SK-N-SH treated with all-trans-retinoic acid at 6 μM for 48 hours (cell line): ENCODE measurements around the gene TDRD9.
A peak's percentile ranks its signal among the peaks of the same experiment; 100 is the strongest.

Source experiments
- ATAC-seq: fragments of 200-7000 bp; cut with Tn5 transposase; 3 replicates; pipeline ENCODE4 v1.9.1; 2020; ENCODE audit warnings: mild to moderate bottlenecking, moderate library complexity
- ARNTL ChIP-seq: fragments of 450-650 bp; formaldehyde crosslinking; IDR thresholded peaks from 2 replicates; pipeline ENCODE4 v1.5.0; 2020; ENCODE audit warnings: low read depth, mild to moderate bottlenecking, moderate library complexity, borderline replicate concordance
- BACH2 ChIP-seq: fragments of 250-450 bp; sonication (Bioruptor Pico); IDR thresholded peaks from 2 replicates; pipeline ENCODE4 v1.9.0; 2021; ENCODE audit warnings: mild to moderate bottlenecking, borderline replicate concordance
- CSDC2 ChIP-seq: fragments of 250-450 bp; sonication (Bioruptor Pico); IDR thresholded peaks from 2 replicates; pipeline ENCODE4 v1.5.0; 2020; ENCODE audit warnings: mild to moderate bottlenecking, moderate library complexity
- ESRRG ChIP-seq: fragments of 250-450 bp; sonication (Bioruptor Pico); IDR thresholded peaks from 2 replicates; pipeline ENCODE4 v1.6.1; 2021; ENCODE audit warnings: mild to moderate bottlenecking
- GLIS3 ChIP-seq: fragments of 250-450 bp; sonication (Bioruptor Pico); IDR thresholded peaks from 2 replicates; pipeline ENCODE4 v1.5.0; 2020; ENCODE audit warnings: mild to moderate bottlenecking, moderate library complexity
- ISL1 ChIP-seq: fragments of 250-450 bp; sonication (Bioruptor Pico); IDR thresholded peaks from 2 replicates; pipeline ENCODE4 v2.1.2; 2022; ENCODE audit warnings: mild to moderate bottlenecking, moderate library complexity
- PPARA ChIP-seq: fragments of 250-450 bp; sonication (Bioruptor Pico); IDR thresholded peaks from 2 replicates; pipeline ENCODE4 v1.5.0; 2020; ENCODE audit warnings: mild to moderate bottlenecking, borderline replicate concordance
- RARB ChIP-seq: fragments of 250-450 bp; sonication (Bioruptor Pico); IDR thresholded peaks from 2 replicates; pipeline ENCODE4 v1.8.0; 2021; ENCODE audit warnings: mild to moderate bottlenecking, moderate library complexity
- SNAI2 ChIP-seq: fragments of 250-450 bp; sonication (Bioruptor Pico); IDR thresholded peaks from 2 replicates; pipeline ENCODE4 v1.5.0; 2020; ENCODE audit warnings: mild to moderate bottlenecking, moderate library complexity
- TCF4 ChIP-seq: fragments of 250-450 bp; sonication (Bioruptor Pico); IDR thresholded peaks from 2 replicates; pipeline ENCODE4 v1.8.0; 2021; ENCODE audit warnings: mild to moderate bottlenecking, moderate library complexity, borderline replicate concordance
- TOX ChIP-seq: fragments of 250-450 bp; sonication (Bioruptor Pico); IDR thresholded peaks from 2 replicates; pipeline ENCODE4 v1.8.0; 2021; ENCODE audit warnings: mild to moderate bottlenecking, moderate library complexity, borderline replicate concordance
- ZC3H10 ChIP-seq: fragments of 250-450 bp; sonication (Bioruptor Pico); IDR thresholded peaks from 2 replicates; pipeline ENCODE4 v1.5.1; 2021; ENCODE audit warnings: mild to moderate bottlenecking, moderate library complexity
- ZFP3 ChIP-seq: fragments of 250-450 bp; sonication (Bioruptor Pico); IDR thresholded peaks from 2 replicates; pipeline ENCODE4 v1.5.0; 2020; ENCODE audit warnings: mild to moderate bottlenecking, moderate library complexity
- ZNF565 ChIP-seq: fragments of 450-650 bp; formaldehyde crosslinking; conservative IDR thresholded peaks from 2 replicates; pipeline ENCODE4 v1.5.0; 2020; ENCODE audit warnings: low read depth, mild to moderate bottlenecking, moderate library complexity
- ZNF70 ChIP-seq: fragments of 450-650 bp; formaldehyde crosslinking; IDR thresholded peaks from 2 replicates; pipeline ENCODE4 v1.5.0; 2020; ENCODE audit warnings: mild to moderate bottlenecking, moderate library complexity
- ZNF8 ChIP-seq: fragments of 450-650 bp; formaldehyde crosslinking; IDR thresholded peaks from 2 replicates; pipeline ENCODE4 v1.5.0; 2020; ENCODE audit warnings: mild to moderate bottlenecking, moderate library complexity
- TF ChIP-seq, protein P1 (sequence below): fragments of 250-450 bp; sonication (Bioruptor Pico); IDR thresholded peaks from 2 replicates; pipeline ENCODE4 v1.8.0; 2020; ENCODE audit warnings: mild to moderate bottlenecking, moderate library complexity, borderline replicate concordance
- TF ChIP-seq, protein P2 (sequence below): fragments of 250-450 bp; sonication (Bioruptor Pico); IDR thresholded peaks from 2 replicates; pipeline ENCODE4 v1.5.1; 2021; ENCODE audit warnings: mild to moderate bottlenecking, moderate library complexity
- TF ChIP-seq, protein P3 (sequence below): fragments of 250-450 bp; sonication (Bioruptor Pico); IDR thresholded peaks from 2 replicates; pipeline ENCODE4 v1.5.1; 2020; ENCODE audit warnings: low read depth, mild to moderate bottlenecking, moderate library complexity
- TF ChIP-seq, protein P4 (sequence below): fragments of 250-450 bp; sonication (Bioruptor Pico); IDR thresholded peaks from 2 replicates; pipeline ENCODE4 v1.5.0; 2020; ENCODE audit warnings: mild to moderate bottlenecking, moderate library complexity

The TDRD9 gene

DNA sequence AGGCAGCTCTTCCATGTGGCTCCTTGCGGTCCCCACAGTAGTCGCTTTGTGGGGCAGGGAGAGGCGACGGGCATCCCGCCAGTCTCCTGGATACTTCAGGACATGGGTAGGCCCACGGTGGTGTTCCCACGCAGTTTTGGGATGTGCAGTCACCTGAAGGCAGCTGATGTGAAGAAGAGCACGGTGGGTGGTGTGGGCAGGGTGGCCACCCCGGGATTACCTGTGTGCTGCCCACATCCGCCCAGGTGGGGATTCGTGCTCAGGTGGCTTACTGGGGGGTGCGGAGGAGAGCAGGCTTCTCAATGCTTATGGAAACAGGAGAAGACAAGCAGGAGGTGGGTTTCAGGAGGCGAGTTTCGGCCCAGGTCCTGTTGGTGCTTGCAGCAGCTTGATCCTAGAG lies 28.4 kb upstream of the TDRD9 start:
- TF ChIP-seq ZC3H10 (CRISPR knock-in tag) (no peak), ZNF70 (CRISPR knock-in tag) (no peak), ARNTL (CRISPR knock-in tag) (no peak), GLIS3 (CRISPR knock-in tag) (no peak), ZNF565 (CRISPR knock-in tag) (no peak), CSDC2 (CRISPR knock-in tag) (no peak), SNAI2 (CRISPR knock-in tag) (no peak), ZFP3 (CRISPR knock-in tag) (no peak), RARB (no peak), ISL1 (CRISPR knock-in tag) (no peak), PPARA (CRISPR knock-in tag) (no peak), TOX (CRISPR knock-in tag) (no peak), ZNF8 (CRISPR knock-in tag) (no peak), BACH2 (CRISPR knock-in tag) (no peak)
- TF ChIP-seq, protein P1, sequence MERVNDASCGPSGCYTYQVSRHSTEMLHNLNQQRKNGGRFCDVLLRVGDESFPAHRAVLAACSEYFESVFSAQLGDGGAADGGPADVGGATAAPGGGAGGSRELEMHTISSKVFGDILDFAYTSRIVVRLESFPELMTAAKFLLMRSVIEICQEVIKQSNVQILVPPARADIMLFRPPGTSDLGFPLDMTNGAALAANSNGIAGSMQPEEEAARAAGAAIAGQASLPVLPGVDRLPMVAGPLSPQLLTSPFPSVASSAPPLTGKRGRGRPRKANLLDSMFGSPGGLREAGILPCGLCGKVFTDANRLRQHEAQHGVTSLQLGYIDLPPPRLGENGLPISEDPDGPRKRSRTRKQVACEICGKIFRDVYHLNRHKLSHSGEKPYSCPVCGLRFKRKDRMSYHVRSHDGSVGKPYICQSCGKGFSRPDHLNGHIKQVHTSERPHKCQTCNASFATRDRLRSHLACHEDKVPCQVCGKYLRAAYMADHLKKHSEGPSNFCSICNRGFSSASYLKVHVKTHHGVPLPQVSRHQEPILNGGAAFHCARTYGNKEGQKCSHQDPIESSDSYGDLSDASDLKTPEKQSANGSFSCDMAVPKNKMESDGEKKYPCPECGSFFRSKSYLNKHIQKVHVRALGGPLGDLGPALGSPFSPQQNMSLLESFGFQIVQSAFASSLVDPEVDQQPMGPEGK (CRISPR knock-in tag): no peak
- TF ChIP-seq, protein P2, sequence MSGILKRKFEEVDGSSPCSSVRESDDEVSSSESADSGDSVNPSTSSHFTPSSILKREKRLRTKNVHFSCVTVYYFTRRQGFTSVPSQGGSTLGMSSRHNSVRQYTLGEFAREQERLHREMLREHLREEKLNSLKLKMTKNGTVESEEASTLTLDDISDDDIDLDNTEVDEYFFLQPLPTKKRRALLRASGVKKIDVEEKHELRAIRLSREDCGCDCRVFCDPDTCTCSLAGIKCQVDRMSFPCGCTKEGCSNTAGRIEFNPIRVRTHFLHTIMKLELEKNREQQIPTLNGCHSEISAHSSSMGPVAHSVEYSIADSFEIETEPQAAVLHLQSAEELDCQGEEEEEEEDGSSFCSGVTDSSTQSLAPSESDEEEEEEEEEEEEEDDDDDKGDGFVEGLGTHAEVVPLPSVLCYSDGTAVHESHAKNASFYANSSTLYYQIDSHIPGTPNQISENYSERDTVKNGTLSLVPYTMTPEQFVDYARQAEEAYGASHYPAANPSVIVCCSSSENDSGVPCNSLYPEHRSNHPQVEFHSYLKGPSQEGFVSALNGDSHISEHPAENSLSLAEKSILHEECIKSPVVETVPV (CRISPR knock-in tag): no peak
- TF ChIP-seq, protein P3, sequence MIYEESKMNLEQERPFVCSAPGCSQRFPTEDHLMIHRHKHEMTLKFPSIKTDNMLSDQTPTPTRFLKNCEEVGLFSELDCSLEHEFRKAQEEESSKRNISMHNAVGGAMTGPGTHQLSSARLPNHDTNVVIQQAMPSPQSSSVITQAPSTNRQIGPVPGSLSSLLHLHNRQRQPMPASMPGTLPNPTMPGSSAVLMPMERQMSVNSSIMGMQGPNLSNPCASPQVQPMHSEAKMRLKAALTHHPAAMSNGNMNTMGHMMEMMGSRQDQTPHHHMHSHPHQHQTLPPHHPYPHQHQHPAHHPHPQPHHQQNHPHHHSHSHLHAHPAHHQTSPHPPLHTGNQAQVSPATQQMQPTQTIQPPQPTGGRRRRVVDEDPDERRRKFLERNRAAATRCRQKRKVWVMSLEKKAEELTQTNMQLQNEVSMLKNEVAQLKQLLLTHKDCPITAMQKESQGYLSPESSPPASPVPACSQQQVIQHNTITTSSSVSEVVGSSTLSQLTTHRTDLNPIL (CRISPR knock-in tag): no peak

DNA sequence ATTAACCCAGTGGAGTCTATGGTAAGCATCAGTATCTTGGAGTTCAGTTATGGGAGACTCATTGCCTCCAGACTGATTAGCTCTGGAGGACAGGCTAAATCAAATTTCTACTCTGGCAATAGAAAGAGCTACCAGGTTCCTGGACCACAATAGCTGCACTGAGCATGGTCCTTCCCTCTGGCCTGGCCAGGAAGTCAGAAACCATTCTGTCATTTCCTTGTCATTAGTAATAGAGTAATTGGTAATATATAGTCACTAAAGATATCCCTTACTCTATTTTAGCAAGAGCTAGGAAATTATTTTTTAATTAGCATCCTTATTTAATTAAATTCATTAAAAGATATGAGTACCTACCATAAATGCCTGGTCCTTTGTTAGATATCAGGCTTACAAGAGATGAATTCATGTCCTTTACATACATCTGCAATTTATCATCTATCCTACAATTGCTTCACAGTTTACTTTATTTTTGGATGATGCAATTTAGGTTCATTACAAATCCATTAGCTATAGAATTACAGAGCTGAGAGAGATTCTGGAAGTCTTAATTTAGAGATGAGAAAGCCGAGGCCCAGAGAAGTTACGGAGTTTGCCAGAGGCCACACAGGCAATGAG lies 23.7 kb upstream of the TDRD9 start:
- ATAC-seq: peak; percentile 66; the same call in 2 of the 3 replicates
- TF ChIP-seq ZFP3 (CRISPR knock-in tag): 0 out of 2 replicates have a peak, but pooled peaks have one; percentile 58
- peak; percentile 97 for TF ChIP-seq TCF4 (CRISPR knock-in tag)
- TF ChIP-seq CSDC2 (CRISPR knock-in tag): no peak
- 0 out of 2 replicates have a peak, but pooled peaks have one; percentile 19 for TF ChIP-seq PPARA (CRISPR knock-in tag)
- TF ChIP-seq, protein P4, sequence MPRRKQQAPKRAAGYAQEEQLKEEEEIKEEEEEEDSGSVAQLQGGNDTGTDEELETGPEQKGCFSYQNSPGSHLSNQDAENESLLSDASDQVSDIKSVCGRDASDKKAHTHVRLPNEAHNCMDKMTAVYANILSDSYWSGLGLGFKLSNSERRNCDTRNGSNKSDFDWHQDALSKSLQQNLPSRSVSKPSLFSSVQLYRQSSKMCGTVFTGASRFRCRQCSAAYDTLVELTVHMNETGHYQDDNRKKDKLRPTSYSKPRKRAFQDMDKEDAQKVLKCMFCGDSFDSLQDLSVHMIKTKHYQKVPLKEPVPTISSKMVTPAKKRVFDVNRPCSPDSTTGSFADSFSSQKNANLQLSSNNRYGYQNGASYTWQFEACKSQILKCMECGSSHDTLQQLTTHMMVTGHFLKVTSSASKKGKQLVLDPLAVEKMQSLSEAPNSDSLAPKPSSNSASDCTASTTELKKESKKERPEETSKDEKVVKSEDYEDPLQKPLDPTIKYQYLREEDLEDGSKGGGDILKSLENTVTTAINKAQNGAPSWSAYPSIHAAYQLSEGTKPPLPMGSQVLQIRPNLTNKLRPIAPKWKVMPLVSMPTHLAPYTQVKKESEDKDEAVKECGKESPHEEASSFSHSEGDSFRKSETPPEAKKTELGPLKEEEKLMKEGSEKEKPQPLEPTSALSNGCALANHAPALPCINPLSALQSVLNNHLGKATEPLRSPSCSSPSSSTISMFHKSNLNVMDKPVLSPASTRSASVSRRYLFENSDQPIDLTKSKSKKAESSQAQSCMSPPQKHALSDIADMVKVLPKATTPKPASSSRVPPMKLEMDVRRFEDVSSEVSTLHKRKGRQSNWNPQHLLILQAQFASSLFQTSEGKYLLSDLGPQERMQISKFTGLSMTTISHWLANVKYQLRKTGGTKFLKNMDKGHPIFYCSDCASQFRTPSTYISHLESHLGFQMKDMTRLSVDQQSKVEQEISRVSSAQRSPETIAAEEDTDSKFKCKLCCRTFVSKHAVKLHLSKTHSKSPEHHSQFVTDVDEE (CRISPR knock-in tag): peak; percentile 99
- no peak for TF ChIP-seq ESRRG
- TF ChIP-seq TOX (CRISPR knock-in tag): no peak
- peak; percentile 9; the same call in 1 of the 2 replicates for TF ChIP-seq ZC3H10 (CRISPR knock-in tag)
- no peak for TF ChIP-seq RARB
- TF ChIP-seq GLIS3 (CRISPR knock-in tag): peak; percentile 18; the same call in 1 of the 2 replicates
- TF ChIP-seq, protein P3 (CRISPR knock-in tag): peak; percentile 92
- TF ChIP-seq, protein P2 (CRISPR knock-in tag): no peak; the same call in 1 of the 2 replicates
- peak; percentile 50; the same call in 1 of the 2 replicates for TF ChIP-seq ZNF8 (CRISPR knock-in tag)
- TF ChIP-seq ARNTL (CRISPR knock-in tag): no peak
- TF ChIP-seq ISL1 (CRISPR knock-in tag): peak; percentile 99

More for the DNA sequence above, 28.4 kb upstream of the TDRD9 start:
- no peak for ATAC-seq
